HUES64 (cell line): ENCODE measurements around the gene DMAC1.
A peak's percentile ranks its signal among the peaks of the same experiment; 100 is the strongest.

Experiments used
- H3K27ac ChIP-seq: 2 replicates; pipeline ENCODE4 v1.7.0; 2013; ENCODE audit warnings: low read depth, low read length, inconsistent platforms
- H3K27me3 ChIP-seq: 2 replicates; pipeline ENCODE4 v1.6.1; 2013; ENCODE audit warnings: mild to moderate bottlenecking, low read length; ENCODE audit not compliant: insufficient read depth
- H3K36me3 ChIP-seq: 2 replicates; pipeline ENCODE4 v1.6.1; 2013; ENCODE audit warnings: mild to moderate bottlenecking, low read length; ENCODE audit not compliant: insufficient read depth
- H3K4me1 ChIP-seq: 2 replicates; pipeline ENCODE4 v1.6.1; 2013; ENCODE audit warnings: mild to moderate bottlenecking, low read length, moderate library complexity; ENCODE audit not compliant: insufficient read depth
- H3K4me3 ChIP-seq: 2 replicates; pipeline ENCODE4 v1.5.1; 2013; ENCODE audit warnings: mild to moderate bottlenecking, low read length, moderate library complexity
- H3K9ac ChIP-seq: 2 replicates; pipeline ENCODE4 v1.6.1; 2013; ENCODE audit warnings: mild to moderate bottlenecking, low read depth, low read length
- H3K9me3 ChIP-seq: 2 replicates; pipeline ENCODE4 v1.6.1; 2013; ENCODE audit warnings: low read depth, low read length; ENCODE audit not compliant: insufficient read depth
- WGBS: fragments of 150-250, 120-280 bp; methylation state at CpG from one replicate; pipeline ENCODE4 v1.1.7; 2013; ENCODE audit warnings: missing lambda C conversion rate; 5-methylcytosine and 5-hydroxymethylcytosine counted together

Gene DMAC1

DNA sequence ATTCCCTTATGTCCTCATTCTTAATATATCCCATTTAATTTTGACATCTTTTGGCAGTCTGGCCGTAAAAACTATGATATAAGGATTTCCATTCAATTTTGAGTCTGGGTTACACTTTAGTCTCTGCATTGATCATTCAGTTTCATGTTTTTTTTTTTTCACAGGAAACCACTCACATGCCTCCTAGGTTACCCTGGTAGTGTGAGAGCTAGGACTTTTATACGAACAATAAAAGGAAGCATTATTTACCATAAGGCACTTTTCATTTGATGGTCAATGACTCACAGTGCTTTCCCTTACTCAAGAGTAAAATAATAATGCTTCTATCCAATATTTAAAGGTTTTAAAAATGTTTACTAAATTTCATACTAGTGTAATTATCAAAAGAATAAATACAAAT is 16.4 kb upstream of the DMAC1 start:
- no peak overlapping the region for H3K27ac ChIP-seq
- H3K4me1 ChIP-seq = peaks cover 2% of the 10 kb centered on the region; the same call in 1 of the 2 replicates
- no peaks in the 10 kb centered on the region for H3K9me3 ChIP-seq
- H3K36me3 ChIP-seq = no peaks in the 10 kb centered on the region
- no peaks in the 10 kb centered on the region for H3K27me3 ChIP-seq
- H3K9ac ChIP-seq = no peak overlapping the region
- no peak overlapping the region for H3K4me3 ChIP-seq
- 100% methylated on average over 1 of the region's 2 CpGs for WGBS

GRCh38 chr9:7813030-7813429 is 13.5 kb upstream of the DMAC1 start:
- 86% methylated on average over 2 of the region's 2 CpGs for WGBS
- Histone ChIP-seq H3K36me3 (no peaks in the 10 kb centered on the region), H3K9ac (no peak overlapping the region), H3K4me3 (no peak overlapping the region), H3K27ac (no peak overlapping the region), H3K27me3 (no peaks in the 10 kb centered on the region), H3K4me1 (peaks cover 2% of the 10 kb centered on the region; the same call in 1 of the 2 replicates), H3K9me3 (no peaks in the 10 kb centered on the region)

GRCh38 chr9:7811677-7812076 is 12.1 kb upstream of the DMAC1 start:
- no peak overlapping the region for H3K4me3 ChIP-seq
- H3K27me3 ChIP-seq = no peaks in the 10 kb centered on the region
- no peak overlapping the region for H3K27ac ChIP-seq
- H3K4me1 ChIP-seq = peaks cover 2% of the 10 kb centered on the region; the same call in 1 of the 2 replicates
- no peaks in the 10 kb centered on the region for H3K9me3 ChIP-seq
- WGBS = 82% methylated on average over 3 of the region's 3 CpGs
- no peak overlapping the region for H3K9ac ChIP-seq
- H3K36me3 ChIP-seq = no peaks in the 10 kb centered on the region

- H3K4me3 ChIP-seq = no peak overlapping the region
- H3K9ac ChIP-seq = no peak overlapping the region
- no peaks in the 10 kb centered on the region for H3K27me3 ChIP-seq
- peaks cover 3% of the 10 kb centered on the region for H3K36me3 ChIP-seq
- H3K27ac ChIP-seq = no peak overlapping the region
- peaks cover 11% of the 10 kb centered on the region for H3K4me1 ChIP-seq
- no peaks in the 10 kb centered on the region for H3K9me3 ChIP-seq
These were observed 3.1 kb upstream of the DMAC1 start for GRCh38 chr9:7802666-7803065.

DNA sequence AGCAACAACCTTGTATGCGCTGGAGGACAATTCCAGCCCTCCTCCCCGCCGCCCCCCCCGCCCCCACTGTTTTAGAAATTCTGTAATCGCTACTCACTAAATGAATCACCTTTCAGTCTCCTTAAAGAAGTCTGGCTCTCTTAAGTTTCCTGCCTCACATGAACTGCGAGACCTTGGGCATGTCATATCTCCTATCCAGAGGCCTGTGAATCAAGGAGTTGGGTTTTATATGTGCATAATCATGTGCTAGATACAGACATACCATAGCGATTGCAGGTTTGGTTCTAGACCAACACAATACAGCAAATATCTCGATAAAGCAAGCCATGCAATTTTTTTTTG is 337 bp upstream of the DMAC1 start:
- Histone ChIP-seq H3K9ac (no peak overlapping the region), H3K4me1 (peaks cover 11% of the 10 kb centered on the region), H3K27ac (no peak overlapping the region), H3K27me3 (no peaks in the 10 kb centered on the region), H3K4me3 (peak overlapping the region; percentile 85; the same call in 1 of the 2 replicates), H3K36me3 (peaks cover 30% of the 10 kb centered on the region), H3K9me3 (no peaks in the 10 kb centered on the region)
- 66% methylated on average over 5 of the region's 8 CpGs for WGBS

DNA sequence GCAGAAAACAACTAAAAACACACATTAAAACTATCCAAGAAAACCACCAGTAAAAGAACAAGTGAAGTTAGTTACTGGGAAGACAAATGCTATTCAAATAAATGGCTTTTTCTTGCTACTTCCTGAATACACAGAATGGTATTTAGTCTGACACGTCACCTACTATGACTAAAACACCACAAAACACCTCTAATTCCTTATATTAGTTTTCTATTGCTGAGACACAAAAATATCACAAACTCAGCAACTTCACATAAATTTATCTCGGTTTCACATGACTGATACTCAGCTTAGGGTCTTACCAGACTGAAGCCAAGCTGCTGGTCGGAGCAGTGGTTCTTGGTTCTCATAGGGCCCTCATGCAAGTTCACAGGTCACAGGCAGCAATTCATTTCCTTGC is 5.4 kb downstream of the DMAC1 start:
- H3K4me3 ChIP-seq = no peak overlapping the region
- H3K27me3 ChIP-seq = no peaks in the 10 kb centered on the region
- H3K9ac ChIP-seq = no peak overlapping the region
- no peaks in the 10 kb centered on the region for H3K9me3 ChIP-seq
- peaks cover 61% of the 10 kb centered on the region for H3K36me3 ChIP-seq
- peaks cover 5% of the 10 kb centered on the region; the same call in 1 of the 2 replicates for H3K4me1 ChIP-seq
- 93% methylated on average over 3 of the region's 3 CpGs for WGBS
- H3K27ac ChIP-seq = no peak overlapping the region

GRCh38 chr9:7791394-7791793 is 8.2 kb downstream of the DMAC1 start:
- Histone ChIP-seq H3K9ac (no peak overlapping the region), H3K36me3 (peaks cover 46% of the 10 kb centered on the region)

DNA sequence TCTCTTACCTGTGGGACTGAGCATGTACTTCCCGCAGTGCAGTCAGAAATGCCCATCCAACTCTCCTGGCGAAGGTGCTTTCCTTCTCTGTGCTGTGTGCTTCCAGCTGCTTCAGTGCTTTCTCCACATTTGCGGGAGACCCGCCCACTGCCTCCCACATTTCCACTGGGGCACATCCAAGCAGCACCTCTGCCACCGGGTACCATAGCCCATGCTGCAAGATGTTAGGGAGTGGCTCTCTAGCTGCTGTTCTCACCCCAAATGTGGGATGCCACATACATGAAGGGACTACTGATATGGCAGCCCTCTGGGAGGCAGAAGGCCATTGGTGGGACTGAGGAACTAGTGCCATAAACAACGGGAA is 8.8 kb downstream of the DMAC1 start:
- peaks cover 40% of the 10 kb centered on the region for H3K36me3 ChIP-seq
- WGBS = 92% methylated on average over 6 of the region's 6 CpGs
- no peaks in the 10 kb centered on the region for H3K9me3 ChIP-seq

More at GRCh38 chr9:7791394-7791793, 8.2 kb downstream of the DMAC1 start:
- 95% methylated on average over 4 of the region's 4 CpGs for WGBS
- no peak overlapping the region for H3K27ac ChIP-seq
- H3K9me3 ChIP-seq = no peaks in the 10 kb centered on the region
- H3K4me3 ChIP-seq = no peak overlapping the region
- no peaks in the 10 kb centered on the region for H3K4me1 ChIP-seq
- no peaks in the 10 kb centered on the region for H3K27me3 ChIP-seq

GRCh38 chr9:7790022-7790818 is 9.4 kb downstream of the DMAC1 start:
- Histone ChIP-seq H3K9me3 (no peaks in the 10 kb centered on the region), H3K9ac (no peak overlapping the region), H3K4me3 (no peak overlapping the region), H3K36me3 (peaks cover 34% of the 10 kb centered on the region), H3K27me3 (no peaks in the 10 kb centered on the region), H3K27ac (no peak overlapping the region), H3K4me1 (no peaks in the 10 kb centered on the region)
- WGBS = 87% methylated on average over 12 of the region's 12 CpGs

More for the DNA sequence above, 8.8 kb downstream of the DMAC1 start:
- Histone ChIP-seq H3K4me1 (no peaks in the 10 kb centered on the region), H3K27ac (no peak overlapping the region), H3K4me3 (no peak overlapping the region), H3K27me3 (no peaks in the 10 kb centered on the region), H3K9ac (no peak overlapping the region)

DNA sequence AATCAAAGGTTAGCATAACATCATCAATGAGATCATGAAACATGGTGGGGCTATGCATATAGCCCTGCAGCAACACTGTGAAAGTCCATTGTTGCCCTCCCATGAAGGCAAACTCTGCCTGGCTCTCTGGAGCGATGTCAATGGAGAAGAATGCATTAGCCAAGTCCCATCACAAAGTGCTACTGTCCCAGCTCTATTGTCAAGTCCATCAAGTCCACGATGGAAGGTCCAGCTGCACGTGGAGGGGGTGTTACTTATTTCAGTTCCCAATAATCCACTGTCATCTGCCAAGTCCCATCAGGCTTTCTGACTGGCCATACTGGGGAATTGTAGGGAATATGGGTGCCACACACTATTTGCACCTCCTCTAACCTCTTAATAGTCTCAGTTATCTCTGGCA is 10.8 kb downstream of the DMAC1 start:
- no peak overlapping the region for H3K4me3 ChIP-seq
- no peaks in the 10 kb centered on the region for H3K4me1 ChIP-seq
- 94% methylated on average over 3 of the region's 3 CpGs for WGBS
- no peak overlapping the region for H3K9ac ChIP-seq
- no peaks in the 10 kb centered on the region for H3K9me3 ChIP-seq
- no peaks in the 10 kb centered on the region for H3K27me3 ChIP-seq
- H3K27ac ChIP-seq = no peak overlapping the region
- peaks cover 20% of the 10 kb centered on the region for H3K36me3 ChIP-seq

DNA sequence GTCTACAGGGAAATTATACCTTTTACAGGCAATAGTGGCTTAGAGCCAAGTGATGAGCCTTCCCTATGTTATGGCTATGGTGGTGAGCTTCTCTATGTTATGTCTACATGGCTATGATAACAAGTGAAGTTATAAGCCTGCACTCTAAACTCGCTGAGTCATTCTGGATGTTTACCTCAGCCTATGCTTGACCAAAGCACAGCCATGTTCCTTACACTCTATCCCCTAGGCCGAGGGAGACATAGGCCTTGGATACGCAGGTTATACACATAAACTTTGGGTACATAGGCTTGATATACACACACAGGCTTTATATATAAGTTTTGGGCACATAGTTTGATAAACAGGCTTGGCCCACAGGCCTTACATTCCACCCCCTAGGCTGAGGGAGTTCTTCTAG is 13.8 kb downstream of the DMAC1 start:
- Histone ChIP-seq H3K27ac (no peak overlapping the region), H3K4me1 (no peaks in the 10 kb centered on the region), H3K27me3 (no peaks in the 10 kb centered on the region), H3K9ac (no peak overlapping the region), H3K4me3 (no peak overlapping the region), H3K36me3 (no peaks in the 10 kb centered on the region; the same call in 1 of the 2 replicates), H3K9me3 (no peaks in the 10 kb centered on the region)
- WGBS = 99% methylated on average over 3 of the region's 3 CpGs

- Histone ChIP-seq H3K4me1 (no peaks in the 10 kb centered on the region), H3K27ac (no peak overlapping the region)
These were observed 15.1 kb downstream of the DMAC1 start for GRCh38 chr9:7784472-7784871.

More at GRCh38 chr9:7784472-7784871, 15.1 kb downstream of the DMAC1 start:
- H3K36me3 ChIP-seq = no peaks in the 10 kb centered on the region; the same call in 1 of the 2 replicates
- H3K27me3 ChIP-seq = no peaks in the 10 kb centered on the region
- H3K9me3 ChIP-seq = no peaks in the 10 kb centered on the region
- no peak overlapping the region for H3K4me3 ChIP-seq
- no peak overlapping the region for H3K9ac ChIP-seq
- WGBS = 80% methylated on average over 6 of the region's 6 CpGs
